Endodermal cell (in vitro differentiated cells): ENCODE measurements around the gene PDCD1LG2. TPM values are rescaled to one million over a fixed set of nuclear protein-coding genes. Genes with fewer than 3 reads are reported as not detected.
A peak's percentile ranks its signal among the peaks of the same experiment; 100 is the strongest.

Experiments used
- DNase-seq: peaks from one replicate; pipeline ENCODE4 v3.0.0-alpha.2; 2017
- H3K27ac ChIP-seq: 2 replicates; pipeline ENCODE4 v1.5.1; 2013; ENCODE audit warnings: mild to moderate bottlenecking, low read depth, low read length, moderate library complexity
- H3K27me3 ChIP-seq: 2 replicates; pipeline ENCODE4 v1.6.1; 2013; ENCODE audit warnings: mild to moderate bottlenecking, low read length, moderate library complexity; ENCODE audit not compliant: insufficient read depth, control insufficient read depth, poor library complexity, severe bottlenecking
- H3K36me3 ChIP-seq: 2 replicates; pipeline ENCODE4 v1.7.0; 2013; ENCODE audit warnings: mild to moderate bottlenecking, low read length, moderate library complexity; ENCODE audit not compliant: control insufficient read depth, insufficient read depth
- H3K4me1 ChIP-seq: one replicate; pipeline ENCODE4 v1.7.0; 2013; ENCODE audit warnings: low read length; ENCODE audit not compliant: control insufficient read depth, insufficient read depth
- H3K4me3 ChIP-seq: 2 replicates; pipeline ENCODE4 v1.5.1; 2013; ENCODE audit warnings: mild to moderate bottlenecking, low read length, moderate library complexity
- H3K9ac ChIP-seq: 2 replicates; pipeline ENCODE4 v1.6.1; 2013; ENCODE audit warnings: mild to moderate bottlenecking, low read length, moderate library complexity; ENCODE audit not compliant: poor library complexity, severe bottlenecking; ENCODE audit errors: extremely low read depth
- H3K9me3 ChIP-seq: 2 replicates; pipeline ENCODE4 v1.6.1; 2013; ENCODE audit warnings: mild to moderate bottlenecking, low read length, moderate library complexity; ENCODE audit not compliant: control insufficient read depth
- H3K27ac Mint-ChIP-seq: 2 replicates; pipeline ENCODE4 v1.8.0; 2020; ENCODE audit warnings: mixed read lengths
- H3K27me3 Mint-ChIP-seq: 2 replicates; pipeline ENCODE4 v1.8.0; 2021; ENCODE audit warnings: mild to moderate bottlenecking, mixed read lengths; ENCODE audit not compliant: insufficient read depth
- H3K36me3 Mint-ChIP-seq: 2 replicates; pipeline ENCODE4 v1.8.0; 2020; ENCODE audit warnings: low read depth, mixed read lengths
- H3K4me1 Mint-ChIP-seq: 2 replicates; pipeline ENCODE4 v1.8.0; 2020; ENCODE audit warnings: mixed read lengths
- H3K4me3 Mint-ChIP-seq: 2 replicates; pipeline ENCODE4 v1.8.0; 2020; ENCODE audit warnings: mild to moderate bottlenecking, moderate library complexity, mixed read lengths
- H3K9me3 Mint-ChIP-seq: 2 replicates; pipeline ENCODE4 v1.8.0; 2020; ENCODE audit warnings: mild to moderate bottlenecking, mixed read lengths
- WGBS, 2 experiments: methylation state at CpG; one replicate each; pipeline versions ENCODE4 v1.1.5 to v1.1.7; 2013; ENCODE audit warnings: missing lambda C conversion rate in 2 of 2, mixed read lengths in 1 of 2; ENCODE audit not compliant: insufficient coverage in 1 of 2, insufficient read length in 1 of 2; 5-methylcytosine and 5-hydroxymethylcytosine counted together
- total RNA-seq, 2 donors: library from RNA; stranded (reverse); fragmentation: NEBNext Ultra II Directional in 1 of 2; extraction: Animal tissue kit (Norgen Biotek cat#: 25700) in 1 of 2; gene quantifications; 2 replicates in 1 of 2; 3 replicates in 1 of 2; pipeline ENCODE4 v1.2.1, GENCODE V29; 2021
- TF ChIP-seq, protein P1 (sequence below): fragments of 200-600 bp; sonication (generic); conservative IDR thresholded peaks from 2 replicates; pipeline ENCODE4 v1.5.0; 2021; ENCODE audit warnings: antibody characterized with exemption, mild to moderate bottlenecking

PDCD1LG2 gene
- total RNA-seq, 2 donors from 2014 or later: not detected

GRCh38 chr9:5479994-5480694 is 30.2 kb upstream of the PDCD1LG2 start:
- H3K9me3 Mint-ChIP-seq: peaks cover 31% of the 10 kb centered on the region
- Histone ChIP-seq H3K27me3 (no peaks in the 10 kb centered on the region), H3K9ac (no peak overlapping the region), H3K27ac (no peak overlapping the region), H3K4me3 (no peak overlapping the region), H3K9me3 (peaks cover 10% of the 10 kb centered on the region), H3K4me1 (no peaks in the 10 kb centered on the region), H3K36me3 (no peaks in the 10 kb centered on the region)
- no peak for DNase-seq
- H3K27me3 Mint-ChIP-seq: peaks cover 4% of the 10 kb centered on the region
- TF ChIP-seq, protein P1, sequence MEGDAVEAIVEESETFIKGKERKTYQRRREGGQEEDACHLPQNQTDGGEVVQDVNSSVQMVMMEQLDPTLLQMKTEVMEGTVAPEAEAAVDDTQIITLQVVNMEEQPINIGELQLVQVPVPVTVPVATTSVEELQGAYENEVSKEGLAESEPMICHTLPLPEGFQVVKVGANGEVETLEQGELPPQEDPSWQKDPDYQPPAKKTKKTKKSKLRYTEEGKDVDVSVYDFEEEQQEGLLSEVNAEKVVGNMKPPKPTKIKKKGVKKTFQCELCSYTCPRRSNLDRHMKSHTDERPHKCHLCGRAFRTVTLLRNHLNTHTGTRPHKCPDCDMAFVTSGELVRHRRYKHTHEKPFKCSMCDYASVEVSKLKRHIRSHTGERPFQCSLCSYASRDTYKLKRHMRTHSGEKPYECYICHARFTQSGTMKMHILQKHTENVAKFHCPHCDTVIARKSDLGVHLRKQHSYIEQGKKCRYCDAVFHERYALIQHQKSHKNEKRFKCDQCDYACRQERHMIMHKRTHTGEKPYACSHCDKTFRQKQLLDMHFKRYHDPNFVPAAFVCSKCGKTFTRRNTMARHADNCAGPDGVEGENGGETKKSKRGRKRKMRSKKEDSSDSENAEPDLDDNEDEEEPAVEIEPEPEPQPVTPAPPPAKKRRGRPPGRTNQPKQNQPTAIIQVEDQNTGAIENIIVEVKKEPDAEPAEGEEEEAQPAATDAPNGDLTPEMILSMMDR: no peak
- H3K4me3 Mint-ChIP-seq: no peak overlapping the region
- 86 to 92% methylated on average over 3 of the region's 3 CpGs for WGBS, 2 experiments
- peaks cover 9% of the 10 kb centered on the region for H3K4me1 Mint-ChIP-seq
- H3K27ac Mint-ChIP-seq: no peak overlapping the region
- no peaks in the 10 kb centered on the region for H3K36me3 Mint-ChIP-seq

DNA sequence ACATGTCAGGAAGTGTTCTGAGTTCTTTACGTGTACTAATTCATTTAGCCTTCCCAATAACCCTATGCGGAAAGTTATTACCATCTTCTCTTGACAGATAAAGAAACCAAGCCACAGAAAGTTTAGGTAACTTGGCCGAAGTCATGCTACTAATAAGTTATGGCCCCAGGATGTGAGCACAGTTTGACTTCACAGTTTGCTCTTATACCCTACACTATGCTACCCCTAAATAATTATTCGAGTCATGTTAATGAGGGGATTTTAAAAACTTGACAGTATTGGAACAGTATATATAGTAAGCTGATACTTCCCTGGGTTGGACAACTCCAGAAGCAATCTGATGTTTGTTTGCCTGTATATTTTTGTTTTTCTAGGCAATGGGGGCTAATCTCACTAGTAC is 29.4 kb upstream of the PDCD1LG2 start:
- Mint-ChIP-seq H3K4me3 (no peak overlapping the region), H3K9me3 (peaks cover 25% of the 10 kb centered on the region), H3K27me3 (no peaks in the 10 kb centered on the region), H3K4me1 (peaks cover 17% of the 10 kb centered on the region), H3K36me3 (no peaks in the 10 kb centered on the region), H3K27ac (no peak overlapping the region)
- no peak for DNase-seq
- TF ChIP-seq, protein P1: no peak
- Histone ChIP-seq H3K36me3 (no peaks in the 10 kb centered on the region), H3K4me1 (no peaks in the 10 kb centered on the region), H3K27ac (no peak overlapping the region), H3K9ac (no peak overlapping the region), H3K27me3 (no peaks in the 10 kb centered on the region), H3K4me3 (no peak overlapping the region), H3K9me3 (peaks cover 10% of the 10 kb centered on the region)
- WGBS, 2 experiments: 90 to 100% methylated on average over 2 to 4 of the region's 4 CpGs

DNA sequence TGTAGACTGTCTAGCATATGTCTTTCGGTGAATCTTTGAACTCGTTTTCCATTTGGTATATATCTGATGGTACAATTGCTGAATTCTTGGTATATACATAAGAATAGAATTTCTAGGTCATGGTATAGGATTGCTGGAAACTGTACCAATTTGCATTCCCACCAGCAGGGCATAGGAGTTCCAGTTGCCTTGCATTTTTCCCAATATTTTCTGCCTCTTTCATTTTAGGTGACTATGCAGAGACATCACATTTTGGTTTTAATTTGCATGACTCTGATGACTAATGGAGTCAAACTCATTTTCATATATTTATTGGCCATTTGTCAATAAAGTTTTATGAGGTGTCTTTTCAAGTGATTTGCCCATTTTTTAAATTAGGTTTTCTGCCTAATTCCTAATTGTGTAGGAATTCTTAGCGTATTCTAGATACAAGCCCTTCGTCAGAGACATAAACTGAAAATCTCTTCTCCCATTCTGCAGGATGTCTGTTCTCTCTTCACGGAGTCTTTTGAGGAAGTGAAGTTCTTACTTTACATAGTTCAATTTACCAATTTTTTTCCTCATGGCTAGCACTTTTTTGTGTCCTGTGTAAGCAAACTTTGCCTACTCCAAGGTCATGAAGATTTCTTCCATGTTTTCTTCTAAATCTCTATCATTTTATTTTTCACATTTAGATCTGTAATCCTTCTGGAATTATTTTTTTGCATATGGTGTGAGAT is 28.9 kb upstream of the PDCD1LG2 start:
- Histone ChIP-seq H3K9me3 (peaks cover 10% of the 10 kb centered on the region), H3K4me3 (no peak overlapping the region), H3K4me1 (no peaks in the 10 kb centered on the region), H3K36me3 (no peaks in the 10 kb centered on the region), H3K27ac (no peak overlapping the region), H3K27me3 (no peaks in the 10 kb centered on the region), H3K9ac (no peak overlapping the region)
- Mint-ChIP-seq H3K4me3 (no peak overlapping the region), H3K4me1 (peaks cover 20% of the 10 kb centered on the region), H3K9me3 (peaks cover 22% of the 10 kb centered on the region), H3K27me3 (no peaks in the 10 kb centered on the region), H3K36me3 (no peaks in the 10 kb centered on the region), H3K27ac (no peak overlapping the region)
- DNase-seq: no peak
- 95 to 96% methylated on average over 4 to 5 of the region's 5 CpGs for WGBS, 2 experiments
- TF ChIP-seq, protein P1: peak; percentile 53
